Activated CD8-positive, alpha-beta T cell treated with anti-CD3 and anti-CD28 coated beads for 36 hours (primary cell): ENCODE results near the gene PSMD1. TPM values are rescaled to one million over a fixed set of nuclear protein-coding genes. Genes with fewer than 3 reads are reported as not detected.

Source experiments
- ATAC-seq: fragments of 200-7000 bp; cut with Tn5 transposase; one replicate; pipeline ENCODE4 v1.10.0; 2021; ENCODE audit warnings: mild to moderate bottlenecking, moderate library complexity
- CTCF ChIA-PET: fragments of 350-600 bp; sonication (Branson Sonifier 250); formaldehyde crosslinking; loops from one replicate; lab custom pipeline; 2021; ENCODE audit warnings: antibody characterized with exemption; lab: Charles Lee
- POLR2A ChIA-PET: fragments of 350-600 bp; sonication (Branson Sonifier 250); formaldehyde crosslinking; loops from one replicate; lab custom pipeline; 2021; ENCODE audit warnings: antibody characterized with exemption; lab: Charles Lee
- DNase-seq: peaks from one replicate; pipeline ENCODE4 v3.0.0-alpha.2; 2020
- H3K27ac Mint-ChIP-seq: one replicate; pipeline ENCODE4 v1.8.0; 2021; ENCODE audit warnings: mild to moderate bottlenecking, mixed read lengths
- H3K27me3 Mint-ChIP-seq: one replicate; pipeline ENCODE4 v1.8.0; 2021; ENCODE audit warnings: mixed read lengths
- H3K36me3 Mint-ChIP-seq: one replicate; pipeline ENCODE4 v1.8.0; 2021; ENCODE audit warnings: low read depth, mixed read lengths
- H3K4me1 Mint-ChIP-seq: one replicate; pipeline ENCODE4 v1.8.0; 2021; ENCODE audit warnings: low read depth, mixed read lengths
- H3K4me3 Mint-ChIP-seq: one replicate; pipeline ENCODE4 v1.8.0; 2021; ENCODE audit warnings: mild to moderate bottlenecking, moderate library complexity, mixed read lengths
- H3K9me3 Mint-ChIP-seq: one replicate; pipeline ENCODE4 v1.8.0; 2021; ENCODE audit warnings: mixed read lengths
- CTCF ChIP-seq: fragments of 200-600 bp; IDR thresholded peaks from one replicate; pipeline ENCODE4 v1.8.0; 2022; ENCODE audit warnings: antibody characterized with exemption, mild to moderate bottlenecking
- intact Hi-C: fragments of 100-400 bp; cut with micrococcal nuclease; formaldehyde crosslinking; loops from one replicate; pipeline ENCODE4 v1.10.0; 2022
- total RNA-seq, 2 experiments: library from RNA; stranded (reverse); gene quantifications; one replicate each; pipeline ENCODE4 v1.2.3, GENCODE V29; 2021

Gene PSMD1
- total RNA-seq, 2 experiments from 2014 or later = 106 to 114 TPM

GRCh38 chr2:231129216-231129615 is 72.5 kb downstream of the PSMD1 start:
- DNase-seq (no peak), ATAC-seq (no peak)
- Mint-ChIP-seq H3K27me3 (no peaks in the 10 kb centered on the region), H3K9me3 (no peaks in the 10 kb centered on the region), H3K4me1 (peaks cover 8% of the 10 kb centered on the region), H3K4me3 (no peak overlapping the region), H3K27ac (no peak overlapping the region), H3K36me3 (peaks cover 2% of the 10 kb centered on the region)
- intact Hi-C loops = no loop called here
- POLR2A ChIA-PET = interaction anchor here (0.6 kb wide), 1 partner anchor 415 kb away, joined by 6 read pairs; no protein-coding TSS in a partner anchor
- no peak for TF ChIP-seq CTCF
- CTCF ChIA-PET = interaction anchor here (1.4 to 1.6 kb wide), 3 partner anchors 9 to 76 kb away, joined by 3 to 5 read pairs (median 4); no protein-coding TSS in a partner anchor

GRCh38 chr2:231130336-231131056 is 73.8 kb downstream of the PSMD1 start:
- H3K9me3 Mint-ChIP-seq = no peaks in the 10 kb centered on the region
- no peaks in the 10 kb centered on the region for H3K27me3 Mint-ChIP-seq
- ChIA-PET CTCF (interaction anchor here (1.4 kb wide), 2 partner anchors 10 to 26 kb away, joined by 3 to 4 read pairs; no protein-coding TSS in a partner anchor), POLR2A (no interaction called here)
- no peak for TF ChIP-seq CTCF
- DNase-seq = no peak
- intact Hi-C loops = no loop called here
- H3K27ac Mint-ChIP-seq = no peak overlapping the region
- H3K4me3 Mint-ChIP-seq = no peak overlapping the region
- H3K4me1 Mint-ChIP-seq = no peaks in the 10 kb centered on the region
- ATAC-seq = no peak
- H3K36me3 Mint-ChIP-seq = peaks cover 2% of the 10 kb centered on the region

GRCh38 chr2:231132129-231132528 is 75.5 kb downstream of the PSMD1 start:
- Mint-ChIP-seq H3K27me3 (no peaks in the 10 kb centered on the region), H3K36me3 (no peaks in the 10 kb centered on the region), H3K9me3 (no peaks in the 10 kb centered on the region), H3K27ac (no peak overlapping the region), H3K4me1 (no peaks in the 10 kb centered on the region), H3K4me3 (no peak overlapping the region)
- DNase-seq (no peak), ATAC-seq (no peak)
- intact Hi-C loops = no loop called here
- no peak for TF ChIP-seq CTCF
- ChIA-PET POLR2A (no interaction called here), CTCF (no interaction called here)

- Mint-ChIP-seq H3K27ac (no peak overlapping the region), H3K9me3 (no peaks in the 10 kb centered on the region), H3K4me3 (no peak overlapping the region), H3K4me1 (no peaks in the 10 kb centered on the region), H3K36me3 (no peaks in the 10 kb centered on the region), H3K27me3 (no peaks in the 10 kb centered on the region)
- intact Hi-C loops = no loop called here
- no peak for ATAC-seq
- no peak for TF ChIP-seq CTCF
- CTCF ChIA-PET = no interaction called here
- POLR2A ChIA-PET = no interaction called here
- no peak for DNase-seq
Measured at GRCh38 chr2:231133365-231134099, 76.9 kb downstream of the PSMD1 start.
